Thyroid gland (tissue), 4 donors: Measurements from ENCODE around the gene OTOS.

Experiments
- CTCF ChIP-seq, 6 experiments: fragments of 200-600 bp in 3 of 6; fragments of 450-650 bp in 3 of 6; sonication (generic) in 3 of 6; IDR thresholded peaks; one replicate each; pipeline ENCODE4 v1.5.1; 2016 to 2019; ENCODE audit warnings: antibody characterized with exemption in 6 of 6, mild to moderate bottlenecking in 2 of 6, inconsistent platforms in 1 of 6, moderate library complexity in 1 of 6
- POLR2A ChIP-seq, 2 donors: fragments of 450-650 bp; IDR thresholded peaks; one replicate each; pipeline ENCODE4 v1.6.1; 2017; ENCODE audit warnings: antibody characterized with exemption in 2 of 2, mild to moderate bottlenecking in 2 of 2, moderate library complexity in 1 of 2

GRCh38 chr2:240182001-240182400 is 41.5 kb upstream of the OTOS start:
- TF ChIP-seq CTCF (IDR thresholded peaks at IDR 0.05) (no peak), POLR2A (IDR thresholded peaks at IDR 0.05) (no peak)
